ENCODE results near the gene SLC27A1. TPM values are rescaled to one million over a fixed set of nuclear protein-coding genes. Genes with fewer than 3 reads are reported as not detected.
A peak's percentile ranks its signal among the peaks of the same experiment; 100 is the strongest.

Gene SLC27A1
- total and polyA plus RNA-seq, 2 experiments from 2014 or later: 8.6 to 8.7 TPM

- H3K9me3 ChIP-seq (ENCODE audit: low read depth): no peaks in the 10 kb centered on the region
Measured at GRCh38 chr19:17532557-17532956, 62.2 kb downstream of the SLC27A1 start.

GRCh38 chr19:17534767-17535166, 64.4 kb downstream of the SLC27A1 start:
- Histone ChIP-seq H3K27me3 (peaks cover 15% of the 10 kb centered on the region), H3K4me1 (ENCODE audit: insufficient read depth) (peaks cover 9% of the 10 kb centered on the region), H3K27ac (no peak overlapping the region), H3K79me2 (no peaks in the 10 kb centered on the region), H3K4me3 (no peak overlapping the region), H3K36me3 (replicated peaks; ENCODE audit: insufficient read depth, low read depth) (no peaks in the 10 kb centered on the region), H3K9me3 (ENCODE audit: low read depth) (no peaks in the 10 kb centered on the region), H4K20me1 (ENCODE audit: insufficient read depth, poor library complexity, severe bottlenecking) (no peaks in the 10 kb centered on the region), H2AFZ (no peak overlapping the region), H3K9me2 (replicated peaks; ENCODE audit: insufficient read depth) (no peaks in the 10 kb centered on the region), H3K4me2 (no peak overlapping the region)
- no peak for DNase-seq (ENCODE audit: low spot score)
- TF ChIP-seq CTCF (IDR thresholded peaks at IDR 0.05; ENCODE audit: poor library complexity): no peak

More at GRCh38 chr19:17532557-17532956, 62.2 kb downstream of the SLC27A1 start:
- Histone ChIP-seq H3K27ac (no peak overlapping the region), H4K20me1 (ENCODE audit: insufficient read depth, poor library complexity, severe bottlenecking) (no peaks in the 10 kb centered on the region), H3K4me3 (no peak overlapping the region), H2AFZ (no peak overlapping the region), H3K27me3 (peaks cover 3% of the 10 kb centered on the region), H3K79me2 (no peaks in the 10 kb centered on the region), H3K36me3 (replicated peaks; ENCODE audit: insufficient read depth, low read depth) (no peaks in the 10 kb centered on the region), H3K4me1 (ENCODE audit: insufficient read depth) (no peaks in the 10 kb centered on the region), H3K4me2 (no peak overlapping the region), H3K9me2 (replicated peaks; ENCODE audit: insufficient read depth) (no peaks in the 10 kb centered on the region)
- DNase-seq (ENCODE audit: low spot score): no peak
- no peak for TF ChIP-seq EZH2 (IDR thresholded peaks at IDR 0.05; ENCODE audit: borderline replicate concordance)
- WGBS (ENCODE audit: low lambda C conversion rate, missing lambda C conversion rate): 74% methylated on average over 7 of the region's 7 CpGs

- no peak for TF ChIP-seq EZH2phosphoT487 (IDR thresholded peaks at IDR 0.05; ENCODE audit: low read depth, severe bottlenecking, unreplicated experiment)
- TF ChIP-seq CTCF (IDR thresholded peaks at IDR 0.05; ENCODE audit: poor library complexity): no peak
- no peak for TF ChIP-seq EZH2 (IDR thresholded peaks at IDR 0.05; ENCODE audit: borderline replicate concordance)
- no peak for DNase-seq (ENCODE audit: low spot score)
- H3K27ac ChIP-seq: no peak overlapping the region
- WGBS (ENCODE audit: low lambda C conversion rate, missing lambda C conversion rate): 86% methylated on average over 6 of the region's 6 CpGs
- no peaks in the 10 kb centered on the region for H3K79me2 ChIP-seq
- no peaks in the 10 kb centered on the region for H3K9me2 ChIP-seq (replicated peaks; ENCODE audit: insufficient read depth)
- no peak overlapping the region for H3K4me3 ChIP-seq
- H4K20me1 ChIP-seq (ENCODE audit: insufficient read depth, poor library complexity, severe bottlenecking): no peaks in the 10 kb centered on the region
- no peaks in the 10 kb centered on the region for H3K9me3 ChIP-seq (ENCODE audit: low read depth)
- H3K36me3 ChIP-seq (replicated peaks; ENCODE audit: insufficient read depth, low read depth): no peaks in the 10 kb centered on the region
- H2AFZ ChIP-seq: no peak overlapping the region
- H3K4me1 ChIP-seq (ENCODE audit: insufficient read depth): peaks cover 9% of the 10 kb centered on the region
- H3K27me3 ChIP-seq: peaks cover 15% of the 10 kb centered on the region
- no peak overlapping the region for H3K4me2 ChIP-seq
Measured at GRCh38 chr19:17536955-17537354, 66.6 kb downstream of the SLC27A1 start.

- H3K27ac ChIP-seq: no peak overlapping the region
Measured at GRCh38 chr19:17538684-17539237, 68.4 kb downstream of the SLC27A1 start.

More at GRCh38 chr19:17538684-17539237, 68.4 kb downstream of the SLC27A1 start:
- Histone ChIP-seq H3K4me1 (ENCODE audit: insufficient read depth) (peaks cover 9% of the 10 kb centered on the region), H3K36me3 (replicated peaks; ENCODE audit: insufficient read depth, low read depth) (no peaks in the 10 kb centered on the region), H3K4me3 (peak overlapping the region; percentile 19), H3K4me2 (peak overlapping the region; percentile 91), H3K79me2 (no peaks in the 10 kb centered on the region), H3K9me3 (ENCODE audit: low read depth) (no peaks in the 10 kb centered on the region), H2AFZ (peak overlapping the region; percentile 51), H3K9me2 (replicated peaks; ENCODE audit: insufficient read depth) (no peaks in the 10 kb centered on the region), H3K27me3 (peaks cover 15% of the 10 kb centered on the region), H4K20me1 (ENCODE audit: insufficient read depth, poor library complexity, severe bottlenecking) (no peaks in the 10 kb centered on the region)
- no peak for TF ChIP-seq EZH2phosphoT487 (IDR thresholded peaks at IDR 0.05; ENCODE audit: low read depth, severe bottlenecking, unreplicated experiment)
- TF ChIP-seq EZH2 (IDR thresholded peaks at IDR 0.05; ENCODE audit: borderline replicate concordance): no peak
- no peak for TF ChIP-seq CTCF (IDR thresholded peaks at IDR 0.05; ENCODE audit: poor library complexity)
- no peak for DNase-seq (ENCODE audit: low spot score)
- 7% methylated on average over 11 of the region's 13 CpGs for WGBS (ENCODE audit: low lambda C conversion rate, missing lambda C conversion rate)
